Stimulated activated CD8-positive, alpha-beta memory T cell treated with anti-CD3 and anti-CD28 coated beads, Interleukin-7, amount 100 ng/mL, for 24 hours (primary cell): ENCODE results near the gene TMEM167A.
"Not testable (repeated sequence)": the region's sequence is repeated elsewhere in the genome, so short reads cannot be mapped to it uniquely, and the experiment has no call there.

ENCODE experiments used
- DNase-seq: peaks from one replicate; pipeline ENCODE4 v3.0.0-alpha.2; 2020; ENCODE audit warnings: low read depth

TMEM167A gene

DNA sequence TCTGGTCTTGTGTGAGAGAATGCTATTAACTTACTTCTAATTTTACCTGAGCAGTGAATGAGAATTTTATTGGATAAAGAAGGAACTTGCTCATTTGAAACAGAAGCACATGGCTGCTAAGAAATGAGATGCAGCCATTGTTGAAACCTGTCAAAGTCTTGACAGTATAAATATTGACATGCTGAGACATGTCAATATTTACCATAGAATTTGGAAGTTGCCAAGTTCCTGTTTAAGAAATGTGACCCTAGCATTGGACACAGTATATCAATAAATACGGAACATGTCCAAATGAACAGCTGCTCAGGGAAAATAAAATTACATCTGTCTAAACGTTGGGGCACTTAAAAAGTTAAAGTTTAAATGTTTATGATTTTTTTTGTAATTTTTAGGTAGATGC lies 7.9 kb upstream of the TMEM167A start:
- DNase-seq, result no peak

DNA sequence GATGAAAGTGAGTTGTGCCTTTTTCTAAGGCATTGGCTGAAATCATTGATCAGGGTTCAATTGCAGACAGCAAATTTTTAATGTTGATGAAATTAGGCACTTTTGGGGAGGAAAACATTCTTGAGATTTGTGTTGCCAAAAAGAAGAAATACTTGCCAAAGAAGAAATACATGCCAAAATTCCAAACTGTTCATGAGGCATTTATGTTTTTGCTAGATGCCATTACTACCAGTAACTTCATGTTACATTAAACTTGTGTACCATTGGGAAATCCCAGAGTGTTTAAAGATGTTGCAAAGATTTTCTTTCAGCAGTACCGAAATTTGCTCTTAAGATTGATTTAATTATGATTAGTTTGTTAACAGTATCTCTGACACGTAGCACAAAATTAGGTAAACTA lies 7.1 kb upstream of the TMEM167A start:
- DNase-seq, result no peak

DNA sequence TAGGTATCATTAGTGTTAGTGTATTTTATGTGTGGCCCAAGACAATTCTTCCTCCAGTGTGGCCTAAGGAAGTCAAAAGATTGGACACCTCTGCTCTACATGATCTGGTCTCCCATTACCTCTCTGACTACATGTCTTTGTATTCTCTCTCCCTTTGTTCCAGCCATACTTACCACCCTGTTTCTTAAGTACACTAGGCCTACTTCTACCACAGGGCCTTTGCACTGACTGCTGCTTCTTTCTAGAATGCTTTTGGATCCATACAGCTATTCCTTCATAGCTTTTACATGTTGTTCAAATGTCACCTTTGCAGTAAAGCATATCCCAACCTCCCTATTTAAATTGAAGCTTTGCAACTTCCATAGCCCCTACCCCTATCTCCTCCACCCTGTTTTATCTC lies 5.6 kb upstream of the TMEM167A start:
- no peak for DNase-seq

DNA sequence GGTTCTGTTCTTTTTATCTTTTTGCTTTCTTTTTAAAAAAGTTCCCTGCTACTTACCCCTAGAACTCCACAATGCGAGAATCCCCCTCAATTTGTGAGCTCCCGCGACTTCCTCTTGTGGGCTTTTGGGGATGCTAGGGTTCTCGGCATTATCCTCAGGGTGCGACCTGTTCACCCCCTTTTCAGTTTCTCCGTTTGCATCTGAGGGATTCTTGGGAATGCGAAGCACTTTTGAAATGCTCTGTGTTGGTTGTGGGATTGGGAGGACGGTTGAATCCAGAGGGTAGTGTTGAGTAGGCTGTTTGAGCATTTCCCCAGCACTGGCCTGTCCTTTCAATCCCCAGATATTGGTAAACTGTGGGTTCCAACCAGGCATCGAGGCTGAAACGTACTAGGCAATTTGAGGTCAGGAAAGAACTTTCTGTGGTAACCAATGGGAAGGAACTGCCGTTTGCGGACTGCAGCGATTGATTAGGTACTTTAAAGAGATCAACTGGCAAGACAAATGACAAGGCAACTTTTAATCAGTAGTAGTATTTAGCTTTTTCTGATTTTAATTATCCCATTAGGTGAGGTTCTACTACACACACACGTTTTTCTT lies 568 bp upstream of the TMEM167A start:
- no peak for DNase-seq

DNA sequence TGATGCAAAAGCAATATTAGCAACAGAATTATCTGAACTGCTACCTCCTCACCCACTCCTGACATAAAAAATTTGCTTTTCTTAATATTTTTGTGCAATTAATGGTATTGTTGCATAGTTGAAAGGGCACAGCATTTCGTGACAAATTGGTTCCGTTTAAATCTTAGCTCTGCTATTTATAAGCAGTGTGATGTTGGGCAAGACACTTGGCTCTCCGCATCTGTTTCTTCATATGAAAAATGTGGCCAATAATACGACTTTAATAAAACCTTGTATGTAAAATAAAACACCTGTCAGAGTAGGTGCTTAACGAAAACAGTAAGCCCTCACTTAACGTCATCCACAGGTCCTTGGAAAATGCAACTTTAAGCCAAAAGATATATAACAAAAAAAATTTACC lies 4.2 kb downstream of the TMEM167A start:
- no peak for DNase-seq

DNA sequence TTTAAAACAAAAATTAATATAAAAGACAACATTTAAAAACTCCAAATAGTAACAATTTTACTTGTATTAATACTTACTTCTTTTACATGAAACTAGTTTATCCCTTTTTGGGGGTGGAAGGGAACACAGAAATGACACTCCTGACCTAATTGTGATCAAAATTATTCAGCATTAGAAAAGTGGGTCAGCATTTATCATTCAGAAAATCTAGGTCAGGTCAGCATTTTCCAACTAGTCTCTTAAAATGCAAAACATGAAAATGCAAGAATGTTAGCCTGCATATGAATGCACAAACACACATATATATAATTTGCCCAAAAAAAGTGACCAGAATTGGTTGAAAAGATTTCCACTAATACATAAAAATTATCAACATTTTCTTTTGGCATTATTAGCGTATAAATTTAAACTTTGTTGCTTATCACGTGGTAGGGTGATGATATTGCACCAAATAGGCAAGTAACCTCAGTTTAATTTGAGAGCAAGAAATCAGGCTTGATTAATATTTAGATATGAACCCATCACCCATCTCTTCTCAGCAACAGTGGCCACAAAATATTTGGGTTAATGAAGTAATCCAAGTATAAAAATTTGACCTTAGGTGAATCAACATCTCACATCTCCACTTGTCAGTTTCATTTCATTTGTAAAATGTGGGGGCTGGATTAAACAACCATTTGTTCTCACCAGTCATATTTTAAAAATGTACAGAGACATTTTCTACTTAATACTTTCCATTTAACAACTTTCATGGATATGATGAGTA lies 5.7 kb downstream of the TMEM167A start:
- DNase-seq, result no peak

DNA sequence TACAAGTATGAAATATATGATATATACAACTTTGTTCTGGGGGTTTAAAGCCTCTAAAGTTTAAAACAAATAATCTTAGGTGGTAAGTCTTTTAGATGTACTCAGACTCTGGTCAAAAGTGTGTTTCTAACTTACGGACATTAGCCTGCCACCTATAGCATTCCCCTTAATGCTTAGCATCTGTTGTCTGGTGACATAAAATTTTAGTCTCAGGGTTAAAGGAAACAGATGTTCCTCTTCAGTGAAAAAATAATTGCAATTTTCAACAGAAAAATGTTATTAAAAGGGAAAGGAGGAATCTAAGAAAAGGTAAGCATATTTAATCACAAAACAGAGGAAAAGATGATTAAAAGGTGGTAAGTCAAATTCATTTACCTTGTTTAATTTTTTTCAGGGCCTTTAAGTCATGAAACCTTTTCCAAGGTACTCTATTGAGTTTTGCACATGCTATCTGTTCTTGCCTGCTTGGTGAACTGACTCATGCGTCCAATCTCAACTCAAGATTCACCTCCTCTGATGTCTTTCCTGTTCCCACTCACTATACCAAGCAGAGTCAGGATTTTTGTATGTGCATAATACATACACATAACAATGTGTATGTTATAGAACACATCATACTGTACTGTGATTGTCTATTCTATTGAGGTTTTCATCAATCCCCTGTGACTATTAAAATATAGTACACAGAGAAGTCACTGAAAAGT lies 7.9 kb downstream of the TMEM167A start:
- DNase-seq, result no peak

DNA sequence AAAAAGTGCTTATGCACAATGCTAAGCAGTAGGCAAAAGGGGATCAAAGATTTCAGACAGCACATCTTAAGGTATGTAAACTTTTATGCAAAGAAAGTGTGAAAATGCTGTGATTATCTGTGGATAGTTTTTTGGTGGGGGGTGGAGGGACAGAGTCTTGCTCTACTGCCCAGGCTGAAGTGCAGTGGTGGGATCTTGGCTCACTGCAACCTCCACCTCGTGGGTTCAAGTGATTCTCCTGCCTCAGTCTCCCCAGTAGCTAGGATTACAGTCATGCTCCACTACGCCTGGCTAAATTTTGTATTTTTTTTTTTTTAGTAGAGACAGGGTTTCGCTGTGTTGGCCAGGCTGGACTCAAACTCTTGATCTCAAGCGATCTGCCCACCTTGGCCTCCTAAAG lies 9.8 kb downstream of the TMEM167A start:
- DNase-seq, result not testable (repeated sequence)

DNA sequence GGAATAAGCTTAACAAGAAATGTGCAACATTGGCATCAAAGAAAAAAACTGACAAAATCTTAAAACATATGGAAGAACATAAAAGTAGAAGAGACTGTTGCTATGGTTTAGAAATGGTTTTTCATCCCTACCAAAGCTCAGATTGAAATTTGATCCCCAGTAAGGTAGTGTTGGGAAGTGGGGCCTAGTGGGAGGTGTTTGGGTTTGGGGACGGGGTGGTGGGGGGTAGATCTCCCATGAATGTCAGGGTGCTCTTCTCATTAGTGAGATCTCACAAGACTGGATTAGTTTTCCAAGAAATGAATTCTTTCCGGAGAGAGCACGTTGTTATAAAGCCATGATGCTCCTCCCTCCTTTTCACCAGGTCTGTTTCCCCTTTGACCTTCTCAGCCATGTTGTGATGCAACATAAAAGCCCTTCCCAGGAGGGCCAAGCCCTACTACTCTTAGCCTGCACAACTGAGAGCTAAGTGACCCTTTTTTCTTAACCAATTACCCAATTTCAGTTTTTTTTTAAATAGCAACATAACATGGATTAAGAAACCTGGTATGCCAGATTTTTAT lies 10.6 kb downstream of the TMEM167A start:
- no peak for DNase-seq

DNA sequence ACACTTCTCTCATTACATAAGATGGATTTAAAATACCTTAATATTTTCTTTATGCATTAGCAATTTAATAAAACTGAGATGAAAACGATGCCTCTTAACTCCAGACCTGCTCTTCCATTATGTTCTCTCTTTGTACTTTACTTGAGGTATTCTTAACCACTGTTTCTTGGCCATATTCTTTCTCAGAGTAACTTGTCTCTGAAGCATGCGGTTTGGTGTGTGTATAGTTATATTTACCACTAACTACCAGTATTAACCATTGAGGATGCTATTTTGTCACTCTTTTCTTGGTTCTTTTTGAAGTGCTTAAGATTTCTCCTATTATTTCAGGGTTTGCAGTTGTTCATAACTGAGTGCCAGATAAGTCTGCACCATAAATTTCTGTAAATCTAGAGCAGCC lies 17.9 kb downstream of the TMEM167A start:
- no peak for DNase-seq

DNA sequence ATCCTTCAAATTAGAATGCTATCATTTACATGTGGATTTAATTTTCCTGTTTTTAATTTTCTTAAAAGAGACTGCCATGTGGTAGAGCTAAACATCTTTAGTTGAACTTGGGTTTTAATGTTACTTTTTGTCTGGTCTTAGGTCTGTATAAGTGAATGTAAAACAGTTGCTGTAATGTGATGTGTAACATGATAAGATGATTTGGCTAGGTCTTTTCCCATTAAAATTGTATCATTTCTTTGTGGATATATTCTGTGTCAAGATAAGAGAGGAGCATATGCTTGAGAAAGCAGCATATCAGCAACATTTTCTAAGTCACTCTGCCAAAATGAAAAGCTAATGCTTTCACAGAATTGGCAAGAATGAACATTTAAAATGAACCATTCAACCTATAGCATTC lies 18.5 kb downstream of the TMEM167A start:
- no peak for DNase-seq

DNA sequence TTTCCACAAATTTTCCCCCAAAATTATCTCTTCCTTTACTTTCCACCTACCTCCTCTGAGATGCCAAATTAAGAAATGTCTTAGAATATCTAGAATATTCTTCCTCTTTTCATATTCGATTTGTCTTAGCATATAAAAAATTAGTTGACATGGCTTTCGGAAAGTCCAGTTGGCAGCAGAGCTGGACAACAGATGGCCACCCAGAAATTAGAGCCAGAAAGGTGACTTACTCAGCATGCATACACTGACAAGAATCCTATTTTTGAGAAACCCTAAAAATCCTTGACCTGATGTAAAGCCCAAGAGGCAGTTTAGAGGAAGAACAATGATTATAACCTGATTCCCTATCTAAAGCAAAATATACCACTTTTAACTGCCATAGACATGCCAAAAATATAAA lies 22.0 kb downstream of the TMEM167A start:
- DNase-seq, result no peak

DNA sequence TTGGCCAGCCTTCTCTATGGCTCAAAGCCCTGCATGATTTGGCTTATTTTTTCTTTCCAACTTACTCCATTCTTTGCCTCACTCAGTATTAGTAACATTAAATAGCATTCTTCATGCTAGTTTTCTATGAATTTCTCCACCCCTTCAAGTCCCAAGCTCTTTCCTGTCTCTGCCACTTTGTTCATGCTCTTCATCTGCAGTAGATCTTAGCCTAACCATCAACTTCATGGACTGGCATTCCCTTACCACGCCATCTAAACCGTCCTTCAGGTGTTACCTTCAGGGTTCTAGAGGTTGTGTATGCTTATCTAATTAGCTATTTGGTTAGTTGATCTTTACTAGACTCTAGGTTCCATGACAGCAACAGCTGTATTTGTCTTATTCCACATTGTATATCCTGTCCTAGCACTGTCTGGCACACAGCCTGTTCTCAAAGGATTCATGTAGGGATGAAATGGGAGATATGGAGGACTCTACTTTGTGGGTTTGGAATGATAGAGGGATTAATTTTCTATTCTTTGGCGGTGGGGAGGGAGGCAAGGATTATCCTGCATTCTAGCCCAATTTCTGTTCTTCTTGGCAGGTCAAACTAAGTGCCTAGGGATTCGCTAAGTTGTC lies 26.4 kb downstream of the TMEM167A start:
- DNase-seq, result no peak

DNA sequence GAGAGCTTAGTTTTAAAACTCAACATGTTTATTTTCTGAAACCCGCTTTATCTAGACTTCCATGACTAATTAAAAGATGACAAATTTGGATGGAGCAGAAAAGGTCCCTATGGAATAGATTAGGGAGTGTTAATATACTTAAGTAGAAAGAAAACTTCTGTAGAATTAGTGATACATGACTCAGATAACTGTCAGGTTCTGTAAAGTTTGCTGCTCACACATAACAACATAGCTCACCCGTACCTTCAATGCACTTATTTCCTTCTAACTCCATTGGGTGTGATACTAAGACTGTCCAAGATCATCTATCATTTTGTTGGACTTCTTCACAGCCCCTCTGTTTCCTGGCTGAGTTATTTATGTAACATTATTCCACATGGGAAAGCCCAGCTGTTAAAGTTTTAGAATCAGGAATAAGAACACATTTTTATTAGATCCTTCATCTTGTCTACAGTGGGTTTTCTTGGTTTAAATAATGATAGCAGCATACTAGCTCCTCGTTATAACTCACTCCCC lies 27.8 kb downstream of the TMEM167A start:
- no peak for DNase-seq

DNA sequence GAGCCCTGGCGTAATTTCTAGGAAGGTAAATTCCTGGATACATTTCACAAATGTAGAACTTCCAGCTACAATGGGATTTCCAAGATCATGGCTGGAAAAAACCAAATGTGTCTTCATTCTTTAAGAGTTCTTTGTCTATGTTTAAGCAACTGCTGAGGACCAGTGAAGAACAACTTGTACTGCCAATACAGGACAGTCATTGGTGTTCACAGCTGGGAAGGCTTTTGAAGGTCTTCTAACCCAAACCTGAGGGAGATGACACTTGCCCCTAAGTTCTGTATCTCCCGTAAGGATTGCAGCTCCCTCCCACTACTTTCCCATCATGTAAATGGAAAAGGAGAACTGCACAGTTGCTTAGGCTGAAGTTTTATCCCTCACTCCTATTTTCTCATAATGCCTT lies 28.4 kb downstream of the TMEM167A start:
- no peak for DNase-seq

DNA sequence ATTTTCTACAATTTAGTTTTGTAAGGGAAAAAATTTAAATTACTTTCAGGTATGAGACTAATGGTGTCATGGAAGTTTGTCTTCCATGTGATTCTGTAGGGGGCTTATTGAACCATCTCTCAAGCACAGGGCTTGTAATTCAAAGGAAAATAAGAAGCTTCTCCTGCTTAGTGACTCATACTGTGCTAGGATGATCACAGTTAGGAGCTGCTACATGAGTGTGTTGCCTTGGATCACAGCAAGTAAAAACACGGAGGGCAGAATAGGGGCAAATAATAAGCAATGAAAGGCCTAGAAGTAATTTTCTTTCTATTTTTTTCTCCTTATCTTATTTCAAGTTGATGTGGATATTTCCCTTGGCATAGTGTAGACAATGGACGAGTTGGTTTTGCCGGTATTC lies 28.9 kb downstream of the TMEM167A start:
- no peak for DNase-seq

DNA sequence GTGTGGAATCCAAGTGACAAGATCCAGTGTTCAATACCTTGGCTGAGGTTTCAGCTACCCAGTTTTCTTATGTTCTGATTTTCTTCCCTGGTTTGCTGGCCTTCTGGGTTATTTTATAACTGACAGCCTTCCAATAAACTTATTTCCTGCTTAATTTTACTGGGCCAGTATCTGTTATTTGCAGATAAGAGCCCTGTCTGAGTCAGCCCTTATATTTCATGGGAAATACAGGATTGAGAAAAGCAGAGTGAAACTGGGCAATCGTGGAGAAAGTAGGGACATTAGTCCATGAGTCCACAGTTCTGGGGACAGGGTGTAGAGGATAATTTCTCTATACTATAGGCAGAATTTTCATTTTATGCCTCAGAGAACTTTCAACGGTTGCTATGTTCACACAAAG lies 32.3 kb downstream of the TMEM167A start:
- DNase-seq, result no peak

DNA sequence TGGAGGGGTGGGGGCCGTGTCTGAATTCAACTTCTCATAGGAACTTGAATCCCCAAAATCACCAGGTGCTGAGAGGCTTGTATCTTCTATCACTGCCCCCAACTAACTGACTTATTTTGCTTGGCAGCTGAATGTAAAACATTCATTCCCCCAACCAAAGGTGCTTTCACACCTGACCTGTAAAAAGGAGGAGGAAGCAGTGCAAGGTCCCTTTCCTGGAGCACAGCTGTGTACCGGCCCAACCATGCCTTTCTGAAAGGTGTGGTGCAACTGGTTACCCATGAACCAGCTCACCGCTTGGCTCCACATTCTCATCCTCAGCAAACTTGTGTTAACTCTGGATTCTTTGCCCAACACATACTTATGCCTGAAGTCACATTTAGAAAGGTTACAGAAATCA lies 34.7 kb downstream of the TMEM167A start:
- no peak for DNase-seq

DNA sequence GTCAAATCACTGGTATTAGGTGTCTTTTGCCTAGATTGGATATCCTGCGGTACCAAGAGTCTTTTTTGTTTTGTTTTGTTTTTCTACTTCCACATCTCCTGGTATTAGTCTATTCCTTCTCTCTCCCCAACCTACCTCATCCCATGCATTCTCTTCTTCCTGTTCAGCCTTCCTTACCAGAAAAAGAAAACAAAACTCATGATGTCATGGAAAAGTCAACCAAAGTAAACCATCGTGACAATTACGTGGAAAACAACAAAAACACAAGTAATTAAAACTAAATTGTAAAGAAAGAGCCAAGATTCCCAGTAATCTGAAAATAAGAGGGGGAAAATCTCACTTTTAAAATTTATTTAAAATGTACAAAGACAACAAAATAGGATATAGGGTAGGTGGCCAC lies 38.3 kb downstream of the TMEM167A start:
- no peak for DNase-seq

DNA sequence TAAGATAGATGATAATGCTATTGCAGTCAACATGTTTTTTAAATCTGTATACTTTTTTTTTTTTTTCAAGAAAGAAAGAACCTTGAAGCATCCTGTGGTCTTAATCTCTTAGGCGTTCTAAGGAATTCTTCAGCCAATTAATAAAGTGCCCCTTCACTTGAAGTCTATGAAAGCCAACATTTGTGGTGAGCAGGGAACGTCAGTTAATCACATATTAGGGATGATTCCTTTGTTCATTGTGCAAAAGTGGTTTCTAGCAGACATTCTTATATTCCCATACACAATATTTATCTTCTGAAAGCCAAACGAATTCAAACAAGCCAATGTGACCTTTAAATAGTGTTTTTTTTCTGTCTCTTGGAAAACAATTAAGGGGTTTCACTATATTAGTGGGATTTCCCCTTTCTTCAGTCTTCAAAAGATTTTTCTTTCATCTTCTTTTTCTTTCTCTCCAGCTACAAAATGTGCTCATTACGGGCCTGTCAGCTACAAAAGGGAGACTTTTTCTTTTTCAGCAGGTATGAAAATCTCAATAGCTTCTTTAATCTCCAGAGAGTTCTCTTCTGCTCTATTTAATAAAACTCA lies 40.1 kb downstream of the TMEM167A start:
- no peak for DNase-seq

DNA sequence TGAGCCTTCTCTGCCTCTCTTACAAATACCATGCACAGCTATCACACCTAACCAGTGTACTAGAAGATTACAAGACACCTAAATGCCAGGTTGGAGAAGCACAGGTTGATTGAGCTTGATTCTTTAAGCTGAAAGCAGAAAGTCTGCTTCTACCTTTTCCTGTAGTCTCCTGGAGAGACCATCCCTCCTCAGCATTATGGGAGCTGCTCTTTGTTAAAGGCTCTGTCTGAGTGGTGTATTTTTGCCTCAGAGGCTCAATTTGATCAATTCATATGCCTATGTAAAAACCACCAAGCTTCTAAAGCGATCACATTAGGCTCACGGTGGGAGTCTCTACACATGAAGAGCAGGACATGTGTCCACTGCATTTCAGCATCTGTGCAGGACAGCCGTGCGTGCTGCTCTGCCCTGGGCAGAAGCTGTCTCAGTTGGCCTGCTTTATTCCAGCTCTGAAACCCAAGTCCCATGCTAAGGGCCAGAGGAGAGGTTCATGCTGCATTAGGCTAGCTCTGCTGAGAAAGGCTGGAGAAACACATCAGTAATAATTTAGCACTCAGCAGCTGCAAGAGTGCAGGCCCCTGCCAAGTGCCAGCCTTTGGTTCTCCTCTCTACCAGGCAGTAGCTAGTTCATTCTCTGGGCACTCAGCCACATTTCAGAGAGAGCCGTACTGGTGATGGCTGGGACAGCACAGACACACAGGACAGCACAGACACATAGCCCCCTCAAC lies 41.7 kb downstream of the TMEM167A start:
- DNase-seq, result no peak
